OCI-LY7 (cell line): ENCODE data around the gene NCEH1.
"Not testable (repeated sequence)": the region's sequence is repeated elsewhere in the genome, so short reads cannot be mapped to it uniquely, and the experiment has no call there.

Experiments used
- CTCF ChIP-seq: fragments of 200-600 bp; sonication (generic); conservative IDR thresholded peaks from 2 replicates; pipeline ENCODE4 v1.5.1; 2014; ENCODE audit warnings: mild to moderate bottlenecking, antibody characterized with exemption, low read length, moderate library complexity, mixed read lengths
- EZH2phosphoT487 ChIP-seq: fragments of 200-600 bp; sonication (generic); IDR thresholded peaks from 2 replicates; pipeline ENCODE4 v1.6.1; 2018; ENCODE audit warnings: low read depth, borderline replicate concordance, mild to moderate bottlenecking, mixed run types, antibody characterized with exemption, low read length, moderate library complexity, mixed read lengths

DNA sequence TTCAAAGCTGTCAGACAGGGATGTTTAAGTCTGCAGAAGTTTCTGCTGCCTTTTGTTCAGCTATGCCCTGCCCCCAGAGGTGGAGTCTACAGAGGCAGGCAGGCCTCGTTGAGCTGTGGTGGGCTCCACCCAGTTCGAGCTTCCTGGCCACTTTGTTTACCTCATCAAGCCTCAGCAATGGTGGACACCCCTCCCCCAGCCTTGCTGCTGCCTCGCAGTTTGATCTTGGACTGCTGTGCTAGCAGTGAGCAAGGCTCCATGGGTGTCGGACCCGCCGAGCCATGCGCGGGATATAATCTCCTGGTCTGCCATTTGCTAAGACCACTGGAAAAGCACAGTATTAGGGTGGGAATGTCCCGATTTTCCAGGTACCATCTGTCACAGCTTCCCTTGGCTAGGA lies 45.4 kb downstream of the NCEH1 start:
- not testable (repeated sequence) for TF ChIP-seq CTCF, EZH2phosphoT487
